Body of pancreas (tissue), 4 donors: ENCODE measurements around the gene KRT81.

Source experiments
- CTCF ChIP-seq, 7 experiments: fragments of 450-650 bp in 4 of 7; fragments of 200-600 bp in 3 of 7; sonication (generic) in 3 of 7; IDR thresholded peaks; one replicate each; pipeline ENCODE4 v1.5.1; 2016 to 2019; ENCODE audit warnings: antibody characterized with exemption in 7 of 7
- POLR2A ChIP-seq, 3 donors: fragments of 450-650 bp; IDR thresholded peaks; one replicate each; pipeline ENCODE4 v1.6.1; 2016; ENCODE audit warnings: antibody characterized with exemption in 3 of 3, mild to moderate bottlenecking in 2 of 3

DNA sequence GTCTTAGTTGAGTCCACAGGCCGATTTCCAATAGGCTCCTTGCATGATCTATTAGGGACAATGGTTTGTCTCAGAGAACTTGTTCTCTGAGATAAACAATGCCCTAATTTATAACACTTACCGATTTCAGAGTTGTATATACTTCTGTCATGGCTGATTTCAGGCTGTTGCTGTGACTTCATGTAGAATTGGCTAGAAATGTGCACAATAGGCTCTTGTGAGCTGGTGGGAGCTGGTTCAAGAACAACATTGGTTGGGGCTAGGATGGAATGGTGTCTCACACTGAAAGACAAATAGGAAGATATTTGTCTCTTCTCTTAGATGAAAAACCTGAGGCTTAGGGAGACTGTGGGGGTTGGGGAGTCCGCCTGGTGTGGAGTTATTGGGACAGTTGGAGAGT is 23.6 kb downstream of the KRT81 start:
- no peak for TF ChIP-seq CTCF (IDR thresholded peaks at IDR 0.05)
- TF ChIP-seq POLR2A (IDR thresholded peaks at IDR 0.05), result no peak
